ENCODE results near the gene RAPH1. TPM values are rescaled to one million over a fixed set of nuclear protein-coding genes. Genes with fewer than 3 reads are reported as not detected.

The RAPH1 gene
- total RNA-seq, 1 donor from 2014 or later = 21.7 TPM

GRCh38 chr2:203418271-203418670, 116.8 kb downstream of the RAPH1 start:
- H3K4me1 Mint-ChIP-seq (ENCODE audit: low read depth) = no peaks in the 10 kb centered on the region
- no peaks in the 10 kb centered on the region for H3K27me3 Mint-ChIP-seq
- H3K36me3 Mint-ChIP-seq (ENCODE audit: insufficient read depth) = peaks cover 39% of the 10 kb centered on the region
- DNase-seq (ENCODE audit: low spot score, unreplicated experiment) = no peak
- TF ChIP-seq, protein P1, sequence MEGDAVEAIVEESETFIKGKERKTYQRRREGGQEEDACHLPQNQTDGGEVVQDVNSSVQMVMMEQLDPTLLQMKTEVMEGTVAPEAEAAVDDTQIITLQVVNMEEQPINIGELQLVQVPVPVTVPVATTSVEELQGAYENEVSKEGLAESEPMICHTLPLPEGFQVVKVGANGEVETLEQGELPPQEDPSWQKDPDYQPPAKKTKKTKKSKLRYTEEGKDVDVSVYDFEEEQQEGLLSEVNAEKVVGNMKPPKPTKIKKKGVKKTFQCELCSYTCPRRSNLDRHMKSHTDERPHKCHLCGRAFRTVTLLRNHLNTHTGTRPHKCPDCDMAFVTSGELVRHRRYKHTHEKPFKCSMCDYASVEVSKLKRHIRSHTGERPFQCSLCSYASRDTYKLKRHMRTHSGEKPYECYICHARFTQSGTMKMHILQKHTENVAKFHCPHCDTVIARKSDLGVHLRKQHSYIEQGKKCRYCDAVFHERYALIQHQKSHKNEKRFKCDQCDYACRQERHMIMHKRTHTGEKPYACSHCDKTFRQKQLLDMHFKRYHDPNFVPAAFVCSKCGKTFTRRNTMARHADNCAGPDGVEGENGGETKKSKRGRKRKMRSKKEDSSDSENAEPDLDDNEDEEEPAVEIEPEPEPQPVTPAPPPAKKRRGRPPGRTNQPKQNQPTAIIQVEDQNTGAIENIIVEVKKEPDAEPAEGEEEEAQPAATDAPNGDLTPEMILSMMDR (IDR thresholded peaks at IDR 0.05; ENCODE audit: unreplicated experiment) = no peak
- H3K27ac Mint-ChIP-seq = no peak overlapping the region
- H3K9me3 Mint-ChIP-seq (ENCODE audit: low read depth) = no peaks in the 10 kb centered on the region
- no peak overlapping the region for H3K4me3 Mint-ChIP-seq (ENCODE audit: low read depth)

DNA sequence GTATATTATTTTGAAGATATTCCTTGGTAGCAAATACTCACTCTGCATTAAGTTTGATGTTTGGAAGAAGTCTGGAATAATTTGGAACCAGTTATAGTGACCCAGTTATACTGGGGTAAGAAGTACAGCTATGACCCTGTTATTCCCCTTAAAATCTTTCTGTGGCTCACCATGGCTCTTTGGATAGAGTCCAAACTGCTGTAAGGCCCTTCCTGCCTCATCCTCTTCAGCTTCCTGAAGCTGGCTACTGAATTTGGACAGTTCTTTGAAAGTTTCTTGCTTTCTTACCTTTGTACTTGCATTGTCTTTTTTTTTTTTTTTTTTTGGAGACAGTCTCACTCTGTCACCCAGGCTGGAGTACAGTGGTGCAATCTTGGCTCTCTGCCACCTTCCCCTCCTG, 121.3 kb downstream of the RAPH1 start:
- DNase-seq (ENCODE audit: low spot score, unreplicated experiment) = no peak
- TF ChIP-seq, protein P1 (IDR thresholded peaks at IDR 0.05; ENCODE audit: unreplicated experiment) = no peak
- H3K36me3 Mint-ChIP-seq (ENCODE audit: insufficient read depth) = peaks cover 34% of the 10 kb centered on the region
- H3K4me1 Mint-ChIP-seq (ENCODE audit: low read depth) = peaks cover 5% of the 10 kb centered on the region
- no peak overlapping the region for H3K4me3 Mint-ChIP-seq (ENCODE audit: low read depth)
- H3K27me3 Mint-ChIP-seq = no peaks in the 10 kb centered on the region
- H3K9me3 Mint-ChIP-seq (ENCODE audit: low read depth) = no peaks in the 10 kb centered on the region
- peak overlapping the region; percentile 84 for H3K27ac Mint-ChIP-seq

DNA sequence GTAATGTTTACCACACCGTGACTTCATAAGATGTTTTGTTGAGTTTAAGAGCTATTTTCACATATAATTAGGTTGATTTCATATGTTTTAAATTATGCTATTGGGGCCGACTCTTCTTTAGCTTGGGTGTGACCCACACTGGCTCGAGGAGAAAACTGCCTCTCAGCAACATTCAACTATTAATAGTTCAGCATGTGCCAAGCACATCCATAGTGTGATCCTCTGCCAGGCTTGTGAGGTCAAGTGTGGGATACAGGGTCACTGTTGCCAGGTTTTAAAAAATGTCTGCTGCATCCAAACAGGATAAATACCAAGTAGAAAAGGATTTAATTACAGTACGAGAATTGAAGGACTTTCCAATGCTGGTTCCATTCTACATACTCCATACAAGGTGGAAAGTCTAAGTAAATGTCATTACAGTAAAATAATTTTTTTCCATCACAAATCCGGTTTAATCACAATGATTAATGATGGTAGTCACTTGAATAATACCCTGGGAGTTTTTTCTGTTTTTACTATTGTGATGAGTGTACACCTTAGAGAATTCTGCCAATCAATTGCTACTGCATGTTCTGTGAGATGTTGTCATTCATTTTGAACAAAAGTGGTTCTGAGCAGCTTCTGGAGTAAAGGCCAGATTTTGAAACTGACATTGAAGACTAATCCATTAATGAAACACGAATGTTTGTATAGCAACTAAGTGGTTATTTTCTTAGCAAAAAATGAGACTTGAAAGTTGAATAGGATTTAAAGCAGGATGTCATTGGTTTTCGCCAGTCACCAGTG, 122.4 kb downstream of the RAPH1 start:
- no peak overlapping the region for H3K27ac Mint-ChIP-seq
- peaks cover 5% of the 10 kb centered on the region for H3K4me1 Mint-ChIP-seq (ENCODE audit: low read depth)
- no peak overlapping the region for H3K4me3 Mint-ChIP-seq (ENCODE audit: low read depth)
- TF ChIP-seq, protein P1 (IDR thresholded peaks at IDR 0.05; ENCODE audit: unreplicated experiment) = no peak
- no peaks in the 10 kb centered on the region for H3K9me3 Mint-ChIP-seq (ENCODE audit: low read depth)
- peaks cover 28% of the 10 kb centered on the region for H3K36me3 Mint-ChIP-seq (ENCODE audit: insufficient read depth)
- no peaks in the 10 kb centered on the region for H3K27me3 Mint-ChIP-seq
- no peak for DNase-seq (ENCODE audit: low spot score, unreplicated experiment)

GRCh38 chr2:203407496-203407895, 127.6 kb downstream of the RAPH1 start:
- Mint-ChIP-seq H3K27me3 (no peaks in the 10 kb centered on the region), H3K4me1 (ENCODE audit: low read depth) (peaks cover 3% of the 10 kb centered on the region), H3K36me3 (ENCODE audit: insufficient read depth) (peaks cover 27% of the 10 kb centered on the region), H3K27ac (no peak overlapping the region), H3K4me3 (ENCODE audit: low read depth) (no peak overlapping the region), H3K9me3 (ENCODE audit: low read depth) (no peaks in the 10 kb centered on the region)
- TF ChIP-seq, protein P1 (IDR thresholded peaks at IDR 0.05; ENCODE audit: unreplicated experiment) = no peak
- no peak for DNase-seq (ENCODE audit: low spot score, unreplicated experiment)

GRCh38 chr2:203404996-203405395, 130.1 kb downstream of the RAPH1 start:
- Mint-ChIP-seq H3K9me3 (ENCODE audit: low read depth) (no peaks in the 10 kb centered on the region), H3K4me1 (ENCODE audit: low read depth) (no peaks in the 10 kb centered on the region), H3K27ac (no peak overlapping the region), H3K27me3 (no peaks in the 10 kb centered on the region), H3K4me3 (ENCODE audit: low read depth) (no peak overlapping the region), H3K36me3 (ENCODE audit: insufficient read depth) (peaks cover 28% of the 10 kb centered on the region)
- TF ChIP-seq, protein P1 (IDR thresholded peaks at IDR 0.05; ENCODE audit: unreplicated experiment) = no peak
- DNase-seq (ENCODE audit: low spot score, unreplicated experiment) = no peak
